H1 (cell line): Measurements from ENCODE around the gene RAD52. TPM values are rescaled to one million over a fixed set of nuclear protein-coding genes. Genes with fewer than 3 reads are reported as not detected.

Experiments
- CTCF ChIA-PET: fragments of 300-600 bp; sonication (Branson Sonifier 250); formaldehyde crosslinking; loops from one replicate; lab custom pipeline; 2021; ENCODE audit not compliant: partially characterized antibody; lab: Charles Lee
- POLR2A ChIA-PET: fragments of 300-600 bp; sonication (Branson Sonifier 250); formaldehyde crosslinking; loops from one replicate; lab custom pipeline; 2021; ENCODE audit warnings: inconsistent platforms; ENCODE audit not compliant: partially characterized antibody; lab: Charles Lee
- DNase-seq, 2 experiments: peaks; one replicate each; pipeline versions ENCODE4 v3.0.0 to v3.0.0-alpha.2; 2010 to 2022; ENCODE audit warnings: low spot score in 2 of 2, low read depth in 1 of 2, mixed read lengths in 1 of 2
- FAIRE-seq: peaks from 2 replicates; lab custom pipeline; 2011; peaks lifted over from hg19 to GRCh38; lab: Jason Lieb, UNC
- H2AFZ ChIP-seq: 2 replicates; pipeline ENCODE4 v1.8.1; 2012; ENCODE audit warnings: low read length, inconsistent platforms
- H2AK5ac ChIP-seq: 2 replicates; pipeline ENCODE4 v1.6.1; 2013; ENCODE audit warnings: low read depth, low read length
- H2BK120ac ChIP-seq: replicated peaks from 2 replicates; pipeline ENCODE3; 2013; ENCODE audit warnings: low read depth, low read length, inconsistent platforms
- H2BK12ac ChIP-seq: 2 replicates; pipeline ENCODE4 v1.6.1; 2013; ENCODE audit warnings: low read depth, low read length
- H2BK15ac ChIP-seq: 2 replicates; pipeline ENCODE4 v1.6.1; 2013; ENCODE audit warnings: low read length
- H2BK20ac ChIP-seq: 2 replicates; pipeline ENCODE4 v1.6.1; 2013; ENCODE audit warnings: low read length
- H2BK5ac ChIP-seq: 2 replicates; pipeline ENCODE4 v1.6.1; 2013; ENCODE audit warnings: low read depth, low read length
- H3K14ac ChIP-seq: 2 replicates; pipeline ENCODE4 v1.6.1; 2013; ENCODE audit warnings: inconsistent platforms; ENCODE audit not compliant: insufficient read length
- H3K18ac ChIP-seq: 2 replicates; pipeline ENCODE4 v1.6.1; 2013; ENCODE audit warnings: low read length; ENCODE audit errors: extremely low read depth
- H3K23ac ChIP-seq: 2 replicates; pipeline ENCODE4 v1.6.1; 2013; ENCODE audit warnings: inconsistent platforms; ENCODE audit not compliant: insufficient read length
- H3K23me2 ChIP-seq: 2 replicates; pipeline ENCODE4 v1.6.1; 2013; ENCODE audit warnings: low read depth, low read length
- H3K27ac ChIP-seq: 2 replicates; pipeline ENCODE4 v1.6.1; 2011; ENCODE audit warnings: low read depth, low read length, inconsistent platforms
- H3K27me3 ChIP-seq, 4 experiments: replicated peaks in 1 of 4; 1 replicate in 1 of 4; 2 replicates in 3 of 4; pipeline versions ENCODE4 v1.6.1 to v1.8.1; 2011 to 2013; ENCODE audit warnings: low read length in 3 of 4, mild to moderate bottlenecking in 3 of 4, inconsistent platforms in 2 of 4, mixed read lengths in 2 of 4, moderate library complexity in 1 of 4; ENCODE audit not compliant: control insufficient read depth in 3 of 4, insufficient read depth in 3 of 4; ENCODE audit errors: extremely low read depth in 1 of 4
- H3K36me3 ChIP-seq, 4 experiments: 2 replicates each; pipeline versions ENCODE4 v1.6.1 to v1.8.1; 2011 to 2013; ENCODE audit warnings: mild to moderate bottlenecking in 4 of 4, low read length in 3 of 4, moderate library complexity in 2 of 4, control low read depth in 1 of 4, inconsistent platforms in 1 of 4; ENCODE audit not compliant: insufficient read depth in 4 of 4, control insufficient read depth in 2 of 4
- H3K4ac ChIP-seq: replicated peaks from 2 replicates; pipeline ENCODE3; 2013; ENCODE audit warnings: low read length, low read depth, mixed read lengths, inconsistent platforms; ENCODE audit not compliant: insufficient read length
- H3K4me1 ChIP-seq, 4 experiments: replicated peaks in 1 of 4; 1 replicate in 1 of 4; 2 replicates in 3 of 4; pipeline versions ENCODE4 v1.6.1 to v1.8.1; 2011 to 2013; ENCODE audit warnings: low read length in 3 of 4, inconsistent platforms in 2 of 4, mixed read lengths in 1 of 4; ENCODE audit not compliant: insufficient read depth in 4 of 4, control insufficient read depth in 3 of 4
- H3K4me2 ChIP-seq, 2 experiments: 2 replicates each; pipeline versions ENCODE4 v1.6.1 to v1.8.1; 2011 to 2013; ENCODE audit warnings: low read depth in 2 of 2, low read length in 2 of 2, control low read depth in 1 of 2, inconsistent platforms in 1 of 2, mild to moderate bottlenecking in 1 of 2; ENCODE audit not compliant: insufficient read depth in 1 of 2
- H3K4me3 ChIP-seq, 4 experiments: fragments of 200-600, 300-600 bp in 1 of 4; sonication (generic), shearing (Covaris generic), sonication (Bioruptor Twin) in 1 of 4; 2 replicates each; pipeline versions ENCODE4 v1.5.1 to v1.8.1; 2011 to 2016; ENCODE audit warnings: low read length in 4 of 4, low read depth in 3 of 4, control low read depth in 2 of 4, inconsistent platforms in 2 of 4, mild to moderate bottlenecking in 2 of 4, mixed read lengths in 1 of 4, moderate library complexity in 1 of 4; ENCODE audit not compliant: insufficient read depth in 2 of 4; ENCODE audit errors: extremely low read depth in 1 of 4
- H3K56ac ChIP-seq: replicated peaks from 2 replicates; pipeline ENCODE3; 2013; ENCODE audit warnings: low read depth, mild to moderate bottlenecking, mixed read lengths, low read length, inconsistent platforms; ENCODE audit not compliant: insufficient read length
- H3K79me1 ChIP-seq: 2 replicates; pipeline ENCODE4 v1.6.1; 2013; ENCODE audit warnings: low read depth, low read length, control low read depth
- H3K79me2 ChIP-seq, 2 experiments: 2 replicates each; pipeline versions ENCODE4 v1.6.1 to v1.8.1; 2012 to 2013; ENCODE audit warnings: low read length in 2 of 2, mild to moderate bottlenecking in 2 of 2, inconsistent platforms in 1 of 2; ENCODE audit not compliant: insufficient read depth in 2 of 2, control insufficient read depth in 1 of 2
- H3K9ac ChIP-seq, 4 experiments: replicated peaks in 1 of 4; 1 replicate in 1 of 4; 2 replicates in 3 of 4; pipeline versions ENCODE4 v1.6.1 to v1.8.1; 2011 to 2013; ENCODE audit warnings: low read depth in 3 of 4, low read length in 3 of 4, control low read depth in 2 of 4, mild to moderate bottlenecking in 2 of 4, moderate library complexity in 2 of 4, inconsistent platforms in 1 of 4; ENCODE audit errors: extremely low read depth in 1 of 4
- H3K9me3 ChIP-seq, 2 experiments: 2 replicates each; pipeline versions ENCODE4 v1.6.1 to v1.8.1; 2012 to 2013; ENCODE audit warnings: mild to moderate bottlenecking in 2 of 2, moderate library complexity in 2 of 2, control low read depth in 1 of 2, inconsistent platforms in 1 of 2, low read depth in 1 of 2, low read length in 1 of 2, mixed read lengths in 1 of 2; ENCODE audit not compliant: insufficient read depth in 2 of 2
- H4K20me1 ChIP-seq, 2 experiments: replicated peaks in 1 of 2; 2 replicates each; pipeline versions ENCODE3 to v1.8.1; 2011 to 2013; ENCODE audit warnings: inconsistent platforms in 2 of 2, low read length in 2 of 2, mild to moderate bottlenecking in 1 of 2; ENCODE audit not compliant: insufficient read depth in 2 of 2, control insufficient read depth in 1 of 2
- H4K5ac ChIP-seq: 2 replicates; pipeline ENCODE4 v1.6.1; 2013; ENCODE audit warnings: low read length, low read depth, mixed read lengths, inconsistent platforms; ENCODE audit not compliant: insufficient read length
- H4K8ac ChIP-seq: 2 replicates; pipeline ENCODE4 v1.8.0; 2013; ENCODE audit warnings: mild to moderate bottlenecking, moderate library complexity, low read length, inconsistent platforms; ENCODE audit not compliant: insufficient read depth; ENCODE audit errors: extremely low read depth
- H4K91ac ChIP-seq: replicated peaks from 2 replicates; pipeline ENCODE3; 2013; ENCODE audit warnings: low read length, mixed read lengths, inconsistent platforms; ENCODE audit not compliant: insufficient read length
- WGBS, 2 experiments: shearing (Covaris generic) in 1 of 2; methylation state at CpG; one replicate each; pipeline versions ENCODE4 v1.1.6 to v1.1.7; 2013 to 2015; ENCODE audit warnings: low lambda C conversion rate in 2 of 2, mixed read lengths in 2 of 2, inconsistent platforms in 1 of 2, low coverage in 1 of 2, missing lambda C conversion rate in 1 of 2; ENCODE audit not compliant: insufficient replicate concordance in 2 of 2, insufficient coverage in 1 of 2, insufficient read length in 1 of 2; ENCODE audit errors: extremely low coverage in 1 of 2, missing lambda C conversion rate in 1 of 2; 5-methylcytosine and 5-hydroxymethylcytosine counted together
- polyA plus RNA-seq, 7 experiments: library from polyadenylated mRNA; depleted of rRNA in 3 of 7; stranded (reverse) in 5 of 7; unstranded in 2 of 7; fragments of >200 nt in 5 of 7; fragments of 200-250 nt in 2 of 7; gene quantifications; 1 replicate in 5 of 7; 2 replicates in 1 of 7; 4 replicates in 1 of 7; pipeline versions ENCODE4 v1.2.1 to v1.2.3, GENCODE V29; 2011 to 2013; ENCODE audit warnings: missing spikeins in 2 of 7, mixed read lengths in 2 of 7
- total RNA-seq: library from RNA; stranded (reverse); fragmentation: NEBNext Ultra II Directional; extraction: Animal tissue kit (Norgen Biotek cat#: 25700); gene quantifications from 2 replicates; pipeline ENCODE4 v1.2.1, GENCODE V29; 2021

The RAD52 gene
- total and polyA plus RNA-seq, 2 of the 8 experiments (the other 6 are each of a cell fraction or from before 2014, with no cell fraction given): 12.5 to 14.3 TPM

DNA sequence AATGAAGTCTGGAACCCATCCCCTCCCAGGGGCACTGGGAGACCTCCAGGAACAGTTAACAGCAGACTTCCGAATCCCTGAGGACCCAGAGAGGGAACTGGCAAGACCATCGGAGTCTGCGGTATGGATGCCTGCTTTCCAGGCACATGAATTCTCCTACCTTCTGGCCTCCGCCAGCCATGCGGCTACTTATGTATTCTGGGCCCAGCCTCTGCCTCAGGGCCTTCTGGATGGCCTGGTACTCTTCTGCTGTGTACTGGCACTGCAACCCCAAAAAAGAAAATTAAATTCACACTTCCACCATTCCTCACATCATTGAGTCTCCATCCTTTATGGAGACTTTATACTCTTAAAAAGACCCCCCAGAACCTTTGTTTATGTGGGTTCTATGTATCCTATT, 18.4 kb downstream of the RAD52 start:
- Histone ChIP-seq H3K4ac (no peak overlapping the region), H3K23me2 (no peaks in the 10 kb centered on the region), H2BK12ac (no peak overlapping the region), H4K91ac (no peak overlapping the region), H3K27ac (no peak overlapping the region), H2AK5ac (no peak overlapping the region), H2BK120ac (no peak overlapping the region), H2BK20ac (no peak overlapping the region), H3K79me1 (no peaks in the 10 kb centered on the region), H3K9me3 (no peaks in the 10 kb centered on the region), H3K36me3 (peaks cover 8 to 45% (median 21%) of the 10 kb centered on the region in 4 experiments; a peak in 6 of 8 replicates), H3K79me2 (no peaks in the 10 kb centered on the region; a peak in 1 of 4 replicates), H3K14ac (no peak overlapping the region), H2AFZ (no peak overlapping the region), H3K27me3 (no peaks in the 10 kb centered on the region), H4K5ac (no peak overlapping the region), H2BK15ac (no peak overlapping the region), H3K18ac (no peak overlapping the region), H3K56ac (no peak overlapping the region), H3K23ac (no peak overlapping the region), H3K4me2 (no peak overlapping the region), H4K8ac (no peak overlapping the region), H2BK5ac (no peak overlapping the region), H3K4me1 (no peaks in the 10 kb centered on the region), H3K4me3 (no peak overlapping the region), H3K9ac (no peak overlapping the region), H4K20me1 (peaks cover 0 to 1% of the 10 kb centered on the region in 2 experiments)
- 98% methylated on average over 5 of the region's 5 CpGs; no CpG with 5 or more reads in 1 of the 2 experiments for WGBS, 2 experiments
- DNase-seq (no peak), FAIRE-seq (no peak)
- ChIA-PET CTCF (no interaction called here), POLR2A (no interaction called here)
